Ishikawa (cell line): ENCODE data around the gene MAMDC4.

ENCODE experiments used
- CEBPB ChIP-seq: IDR thresholded peaks from 2 replicates; pipeline ENCODE4 v1.6.1; 2012
- CREB1 ChIP-seq: IDR thresholded peaks from 2 replicates; pipeline ENCODE4 v1.6.1; 2012; ENCODE audit warnings: low read depth
- EGR1 ChIP-seq: IDR thresholded peaks from 2 replicates; pipeline ENCODE4 v1.6.1; 2012
- EP300 ChIP-seq: IDR thresholded peaks from 2 replicates; pipeline ENCODE4 v1.6.1; 2012; ENCODE audit warnings: borderline replicate concordance
- FOXM1 ChIP-seq: IDR thresholded peaks from 2 replicates; pipeline ENCODE4 v1.6.1; 2012; ENCODE audit warnings: low read depth, borderline replicate concordance
- NFIC ChIP-seq: IDR thresholded peaks from 2 replicates; pipeline ENCODE4 v1.6.1; 2012
- RAD21 ChIP-seq: IDR thresholded peaks from 2 replicates; pipeline ENCODE4 v1.6.1; 2012; ENCODE audit warnings: low read depth
- TAF1 ChIP-seq: IDR thresholded peaks from 2 replicates; pipeline ENCODE4 v1.6.1; 2012; ENCODE audit warnings: low read depth, mild to moderate bottlenecking
- TCF12 ChIP-seq: IDR thresholded peaks from 2 replicates; pipeline ENCODE4 v1.6.1; 2012; ENCODE audit warnings: low read depth
- TEAD4 ChIP-seq: IDR thresholded peaks from 2 replicates; pipeline ENCODE4 v1.6.1; 2012
- YY1 ChIP-seq: IDR thresholded peaks from 2 replicates; pipeline ENCODE4 v1.6.1; 2012; ENCODE audit warnings: low read depth
- ZBTB7A ChIP-seq: IDR thresholded peaks from 2 replicates; pipeline ENCODE4 v1.6.1; 2012; ENCODE audit warnings: low read depth
- TF ChIP-seq, protein P1 (sequence below): IDR thresholded peaks from 2 replicates; pipeline ENCODE4 v1.6.1; 2012
- TF ChIP-seq, protein P2 (sequence below): IDR thresholded peaks from 2 replicates; pipeline ENCODE4 v1.6.1; 2012; ENCODE audit warnings: low read depth, mild to moderate bottlenecking
- TF ChIP-seq, protein P3 (sequence below): IDR thresholded peaks from 2 replicates; pipeline ENCODE4 v1.6.1; 2012

The MAMDC4 gene

DNA sequence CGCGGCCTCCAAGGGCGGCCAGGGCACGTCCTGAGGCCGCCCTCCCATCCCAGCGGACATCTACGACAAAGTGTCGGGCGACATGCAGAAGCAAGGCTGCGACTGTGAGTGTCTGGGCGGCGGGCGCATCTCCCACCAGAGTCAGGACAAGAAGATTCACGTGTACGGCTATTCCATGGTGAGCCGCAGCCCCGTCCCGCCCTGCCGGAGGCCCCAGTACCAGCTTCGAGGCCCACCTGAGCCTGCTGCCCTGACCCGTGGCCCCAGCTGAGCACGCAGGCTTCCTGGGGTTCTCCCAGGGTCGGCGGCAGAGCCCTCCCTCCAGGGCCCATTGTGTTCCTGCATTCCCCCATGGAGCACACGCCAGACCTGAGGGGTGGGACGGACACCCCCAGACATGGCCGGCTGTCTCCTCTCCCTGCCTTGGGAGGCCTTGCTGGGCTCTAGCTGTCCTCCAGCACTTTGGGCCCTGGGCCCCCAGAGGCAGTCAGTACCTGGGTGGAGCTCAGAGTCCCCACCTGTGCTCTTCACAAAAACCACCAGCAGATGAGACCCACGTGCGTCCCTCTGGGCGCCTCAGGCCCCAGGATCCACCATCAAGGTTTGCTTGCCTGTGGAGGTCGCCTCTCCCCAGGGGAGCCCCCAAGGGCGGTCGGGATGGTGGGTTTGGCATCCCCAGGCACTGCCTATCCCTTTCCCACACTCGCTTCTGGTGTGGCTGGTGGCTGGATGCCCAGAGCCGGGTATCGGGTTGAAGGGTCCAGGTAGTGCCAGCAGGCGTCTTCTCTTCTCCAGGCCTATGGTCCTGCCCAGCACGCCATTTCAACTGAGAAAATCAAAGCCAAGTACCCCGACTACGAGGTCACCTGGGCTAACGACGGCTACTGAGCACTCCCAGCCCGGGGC, 1.9 kb upstream of the MAMDC4 start:
- TF ChIP-seq, protein P1, sequence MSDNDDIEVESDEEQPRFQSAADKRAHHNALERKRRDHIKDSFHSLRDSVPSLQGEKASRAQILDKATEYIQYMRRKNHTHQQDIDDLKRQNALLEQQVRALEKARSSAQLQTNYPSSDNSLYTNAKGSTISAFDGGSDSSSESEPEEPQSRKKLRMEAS, result no peak
- TF ChIP-seq EP300 (no peak), ZBTB7A (no peak), TAF1 (no peak), TCF12 (no peak), EGR1 (no peak)

DNA sequence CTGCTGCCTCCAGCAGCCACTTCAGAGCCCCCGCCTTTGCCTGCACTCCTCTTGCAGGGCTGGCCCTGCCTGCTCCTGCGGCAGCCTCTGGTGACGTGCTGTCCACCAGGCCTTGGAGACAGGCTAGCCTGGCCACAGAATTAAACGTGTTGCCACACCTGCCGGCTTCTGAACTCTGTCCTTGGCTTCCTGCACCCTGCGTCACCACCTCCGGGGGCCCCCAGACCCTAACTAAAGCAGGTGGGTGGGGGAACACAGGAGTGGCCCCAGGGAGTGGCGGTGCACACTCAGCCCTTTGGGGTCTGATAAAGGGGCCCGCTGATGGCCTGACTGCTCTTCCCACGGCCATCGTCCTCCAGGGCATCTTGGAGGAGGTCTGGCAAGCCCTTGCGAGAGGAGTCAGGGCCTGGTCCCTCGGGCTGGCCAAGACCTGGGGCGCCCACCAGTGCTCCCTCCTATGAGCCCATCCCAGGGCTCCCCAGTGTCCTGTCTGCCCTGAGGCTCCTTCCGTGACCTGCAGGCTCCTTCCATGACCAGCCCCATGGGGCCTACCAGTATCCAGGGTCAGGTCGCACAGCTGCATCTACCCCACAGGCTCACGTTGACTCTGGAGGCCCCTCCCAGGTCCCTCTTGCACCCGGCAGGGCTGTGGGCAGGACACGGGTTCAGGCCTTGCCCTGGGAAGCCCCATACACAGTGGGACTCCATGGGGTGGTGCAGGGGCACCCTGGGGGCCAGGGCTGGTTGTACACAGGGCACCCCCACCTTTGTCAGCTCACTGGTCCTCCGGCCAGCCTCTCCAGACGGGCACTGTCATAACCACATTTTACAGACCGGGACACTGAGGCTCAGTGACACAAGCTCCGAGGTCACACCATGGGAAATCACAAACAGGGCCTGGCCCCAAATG, 1.0 kb upstream of the MAMDC4 start:
- no peak for TF ChIP-seq TAF1
- TF ChIP-seq YY1, result no peak
- TF ChIP-seq CEBPB, result no peak
- TF ChIP-seq CREB1, result no peak
- TF ChIP-seq, protein P2, sequence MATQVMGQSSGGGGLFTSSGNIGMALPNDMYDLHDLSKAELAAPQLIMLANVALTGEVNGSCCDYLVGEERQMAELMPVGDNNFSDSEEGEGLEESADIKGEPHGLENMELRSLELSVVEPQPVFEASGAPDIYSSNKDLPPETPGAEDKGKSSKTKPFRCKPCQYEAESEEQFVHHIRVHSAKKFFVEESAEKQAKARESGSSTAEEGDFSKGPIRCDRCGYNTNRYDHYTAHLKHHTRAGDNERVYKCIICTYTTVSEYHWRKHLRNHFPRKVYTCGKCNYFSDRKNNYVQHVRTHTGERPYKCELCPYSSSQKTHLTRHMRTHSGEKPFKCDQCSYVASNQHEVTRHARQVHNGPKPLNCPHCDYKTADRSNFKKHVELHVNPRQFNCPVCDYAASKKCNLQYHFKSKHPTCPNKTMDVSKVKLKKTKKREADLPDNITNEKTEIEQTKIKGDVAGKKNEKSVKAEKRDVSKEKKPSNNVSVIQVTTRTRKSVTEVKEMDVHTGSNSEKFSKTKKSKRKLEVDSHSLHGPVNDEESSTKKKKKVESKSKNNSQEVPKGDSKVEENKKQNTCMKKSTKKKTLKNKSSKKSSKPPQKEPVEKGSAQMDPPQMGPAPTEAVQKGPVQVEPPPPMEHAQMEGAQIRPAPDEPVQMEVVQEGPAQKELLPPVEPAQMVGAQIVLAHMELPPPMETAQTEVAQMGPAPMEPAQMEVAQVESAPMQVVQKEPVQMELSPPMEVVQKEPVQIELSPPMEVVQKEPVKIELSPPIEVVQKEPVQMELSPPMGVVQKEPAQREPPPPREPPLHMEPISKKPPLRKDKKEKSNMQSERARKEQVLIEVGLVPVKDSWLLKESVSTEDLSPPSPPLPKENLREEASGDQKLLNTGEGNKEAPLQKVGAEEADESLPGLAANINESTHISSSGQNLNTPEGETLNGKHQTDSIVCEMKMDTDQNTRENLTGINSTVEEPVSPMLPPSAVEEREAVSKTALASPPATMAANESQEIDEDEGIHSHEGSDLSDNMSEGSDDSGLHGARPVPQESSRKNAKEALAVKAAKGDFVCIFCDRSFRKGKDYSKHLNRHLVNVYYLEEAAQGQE, result no peak
- no peak for TF ChIP-seq ZBTB7A
- no peak for TF ChIP-seq TEAD4
- no peak for TF ChIP-seq NFIC
- TF ChIP-seq, protein P3, sequence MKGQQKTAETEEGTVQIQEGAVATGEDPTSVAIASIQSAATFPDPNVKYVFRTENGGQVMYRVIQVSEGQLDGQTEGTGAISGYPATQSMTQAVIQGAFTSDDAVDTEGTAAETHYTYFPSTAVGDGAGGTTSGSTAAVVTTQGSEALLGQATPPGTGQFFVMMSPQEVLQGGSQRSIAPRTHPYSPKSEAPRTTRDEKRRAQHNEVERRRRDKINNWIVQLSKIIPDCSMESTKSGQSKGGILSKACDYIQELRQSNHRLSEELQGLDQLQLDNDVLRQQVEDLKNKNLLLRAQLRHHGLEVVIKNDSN, result no peak
- TF ChIP-seq, protein P1, result no peak
- TF ChIP-seq FOXM1, result no peak
- TF ChIP-seq RAD21, result no peak
- TF ChIP-seq EGR1, result no peak
- TF ChIP-seq EP300, result no peak
- no peak for TF ChIP-seq TCF12

DNA sequence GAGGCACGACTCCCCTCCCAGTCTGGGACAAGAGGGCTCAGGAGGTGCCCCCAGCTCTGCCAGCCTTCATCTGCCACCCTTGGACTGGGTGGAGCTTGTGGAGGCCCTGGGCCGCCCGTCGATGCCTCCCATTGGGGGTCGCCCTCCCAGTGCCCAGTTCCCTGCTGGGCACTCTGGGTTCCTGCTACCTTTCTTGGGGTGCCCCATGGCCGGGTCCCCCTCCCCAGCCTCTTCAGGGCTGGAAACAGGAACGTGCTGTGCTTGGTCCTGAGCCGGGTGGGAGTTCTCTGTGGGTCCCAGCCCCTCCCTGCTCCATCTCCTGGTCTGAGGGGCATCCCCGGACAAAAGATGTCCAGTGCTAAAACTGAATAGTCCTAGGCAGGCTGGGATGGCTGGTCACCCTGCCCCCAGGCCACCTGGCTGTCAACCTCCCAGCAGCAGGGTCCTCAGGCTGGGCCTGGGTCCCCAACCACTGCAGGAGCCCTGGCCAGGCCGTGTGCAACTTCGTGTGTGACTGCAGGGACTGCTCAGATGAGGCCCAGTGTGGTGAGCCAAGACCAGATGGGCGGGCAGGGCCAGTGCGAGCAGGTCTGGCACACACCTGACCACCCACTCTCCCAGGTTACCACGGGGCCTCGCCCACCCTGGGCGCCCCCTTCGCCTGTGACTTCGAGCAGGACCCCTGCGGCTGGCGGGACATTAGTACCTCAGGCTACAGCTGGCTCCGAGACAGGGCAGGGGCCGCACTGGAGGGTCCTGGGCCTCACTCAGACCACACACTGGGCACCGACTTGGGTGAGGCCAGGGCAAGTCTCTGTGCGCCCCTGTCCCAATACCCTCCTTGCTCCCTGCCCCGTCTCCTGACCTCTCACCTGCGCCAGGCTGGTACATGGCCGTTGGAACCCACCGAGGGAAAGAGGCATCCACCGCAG, 784 bp downstream of the MAMDC4 start:
- TF ChIP-seq, protein P3, result no peak
- TF ChIP-seq TEAD4, result no peak
- TF ChIP-seq NFIC, result no peak
- no peak for TF ChIP-seq EP300
- TF ChIP-seq, protein P2, result no peak
- TF ChIP-seq TAF1, result no peak
- TF ChIP-seq RAD21, result no peak
- no peak for TF ChIP-seq EGR1
- TF ChIP-seq CREB1, result no peak
- no peak for TF ChIP-seq YY1
- no peak for TF ChIP-seq FOXM1
- TF ChIP-seq, protein P1, result no peak
- no peak for TF ChIP-seq ZBTB7A
- no peak for TF ChIP-seq TCF12
- TF ChIP-seq CEBPB, result no peak

DNA sequence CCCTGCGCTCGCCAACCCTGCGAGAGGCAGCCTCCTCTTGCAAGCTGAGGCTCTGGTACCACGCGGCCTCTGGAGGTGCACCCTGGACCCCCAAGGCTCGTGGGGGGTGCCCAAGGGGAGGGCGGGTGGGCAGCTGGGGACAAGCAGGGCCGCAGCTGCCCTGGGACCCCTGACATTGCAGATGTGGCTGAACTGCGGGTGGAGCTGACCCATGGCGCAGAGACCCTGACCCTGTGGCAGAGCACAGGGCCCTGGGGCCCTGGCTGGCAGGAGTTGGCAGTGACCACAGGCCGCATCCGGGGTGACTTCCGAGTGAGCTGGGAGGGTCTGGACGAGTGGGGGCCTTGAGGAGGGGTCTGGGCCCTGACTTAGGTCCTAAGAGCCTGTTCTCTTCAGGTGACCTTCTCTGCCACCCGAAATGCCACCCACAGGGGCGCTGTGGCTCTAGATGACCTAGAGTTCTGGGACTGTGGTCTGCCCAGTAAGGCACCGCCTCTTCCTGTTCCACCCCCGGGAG, 1.5 kb downstream of the MAMDC4 start:
- no peak for TF ChIP-seq EGR1
- TF ChIP-seq NFIC, result no peak
- TF ChIP-seq YY1, result no peak
- TF ChIP-seq TAF1, result no peak
- TF ChIP-seq EP300, result no peak
- TF ChIP-seq, protein P1, result no peak
- TF ChIP-seq FOXM1, result no peak
- TF ChIP-seq, protein P2, result no peak
- no peak for TF ChIP-seq TEAD4
- no peak for TF ChIP-seq RAD21
- no peak for TF ChIP-seq TCF12
- TF ChIP-seq CEBPB, result no peak
- no peak for TF ChIP-seq CREB1
- no peak for TF ChIP-seq ZBTB7A
